Mammary epithelial cell (primary cell): ENCODE data around the gene APOLD1.

Experiments
- EZH2 ChIP-seq: IDR thresholded peaks from 2 replicates; pipeline ENCODE4 v1.6.1; 2012; ENCODE audit warnings: low read length, inconsistent platforms, borderline replicate concordance
- TF ChIP-seq, protein P1 (sequence below), 2 donors: IDR thresholded peaks in 1 of 2; conservative IDR thresholded peaks in 1 of 2; 2 replicates each; pipeline ENCODE4 v1.5.1; 2011 to 2012; ENCODE audit warnings: inconsistent platforms in 2 of 2, low read length in 2 of 2, mild to moderate bottlenecking in 2 of 2, control low read depth in 1 of 2, low read depth in 1 of 2; ENCODE audit not compliant: insufficient read depth in 1 of 2; ENCODE audit errors: extremely low read depth in 1 of 2

DNA sequence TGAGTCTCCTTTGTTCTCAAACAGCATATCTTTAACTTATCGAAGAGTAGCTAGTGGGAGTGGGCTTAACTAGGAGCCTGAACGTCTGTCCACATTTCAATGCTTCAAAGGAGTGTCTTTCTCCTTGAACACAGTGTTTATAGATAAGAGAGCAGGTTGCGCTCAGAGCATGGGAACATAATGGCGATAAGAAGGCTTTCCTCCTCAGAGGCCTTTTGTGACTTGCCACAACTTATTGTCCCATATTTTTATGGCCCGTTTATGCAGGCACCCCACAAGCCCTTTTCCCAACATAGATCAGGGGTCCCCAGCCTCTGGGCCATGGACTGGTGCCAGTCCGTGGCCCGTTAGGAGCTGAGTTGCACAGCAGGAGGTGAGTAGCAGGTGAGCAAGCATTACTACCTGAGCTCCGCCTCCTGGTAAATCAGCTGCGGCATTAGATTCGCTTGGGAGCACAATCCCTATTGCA is 25.1 kb downstream of the APOLD1 start:
- no peak for TF ChIP-seq EZH2
- TF ChIP-seq, protein P1, sequence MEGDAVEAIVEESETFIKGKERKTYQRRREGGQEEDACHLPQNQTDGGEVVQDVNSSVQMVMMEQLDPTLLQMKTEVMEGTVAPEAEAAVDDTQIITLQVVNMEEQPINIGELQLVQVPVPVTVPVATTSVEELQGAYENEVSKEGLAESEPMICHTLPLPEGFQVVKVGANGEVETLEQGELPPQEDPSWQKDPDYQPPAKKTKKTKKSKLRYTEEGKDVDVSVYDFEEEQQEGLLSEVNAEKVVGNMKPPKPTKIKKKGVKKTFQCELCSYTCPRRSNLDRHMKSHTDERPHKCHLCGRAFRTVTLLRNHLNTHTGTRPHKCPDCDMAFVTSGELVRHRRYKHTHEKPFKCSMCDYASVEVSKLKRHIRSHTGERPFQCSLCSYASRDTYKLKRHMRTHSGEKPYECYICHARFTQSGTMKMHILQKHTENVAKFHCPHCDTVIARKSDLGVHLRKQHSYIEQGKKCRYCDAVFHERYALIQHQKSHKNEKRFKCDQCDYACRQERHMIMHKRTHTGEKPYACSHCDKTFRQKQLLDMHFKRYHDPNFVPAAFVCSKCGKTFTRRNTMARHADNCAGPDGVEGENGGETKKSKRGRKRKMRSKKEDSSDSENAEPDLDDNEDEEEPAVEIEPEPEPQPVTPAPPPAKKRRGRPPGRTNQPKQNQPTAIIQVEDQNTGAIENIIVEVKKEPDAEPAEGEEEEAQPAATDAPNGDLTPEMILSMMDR (conservative IDR thresholded peaks at IDR 0.05 in 1 of 2, IDR thresholded peaks at IDR 0.05 in 1 of 2; ENCODE audit: extremely low read depth in 1 of 2, insufficient read depth in 1 of 2, low read depth in 1 of 2, low read length in 2 of 2) = no peak
